ENCODE data around the gene GTF2IRD1. TPM values are rescaled to one million over a fixed set of nuclear protein-coding genes. Genes with fewer than 3 reads are reported as not detected.

GTF2IRD1 gene
- total RNA-seq, 1 experiment from 2014 or later: 9.9 TPM

- Histone ChIP-seq H3K27ac (peak overlapping the region; percentile 17; the same call in 1 of the 2 replicates), H3K9me3 (replicated peaks) (no peaks in the 10 kb centered on the region), H3K36me3 (peaks cover 9% of the 10 kb centered on the region), H3K27me3 (replicated peaks) (no peaks in the 10 kb centered on the region), H3K4me3 (no peak overlapping the region), H3K4me1 (replicated peaks) (peaks cover 10% of the 10 kb centered on the region)
- DNase-seq (ENCODE audit: low read depth in 1 of 2, low spot score in 2 of 2): no peak
These were observed 132.8 kb downstream of the GTF2IRD1 start for GRCh38 chr7:74586258-74587175.

GRCh38 chr7:74587435-74588126, 133.9 kb downstream of the GTF2IRD1 start:
- no peaks in the 10 kb centered on the region for H3K27me3 ChIP-seq (replicated peaks)
- H3K36me3 ChIP-seq: peaks cover 11% of the 10 kb centered on the region
- peaks cover 10% of the 10 kb centered on the region for H3K4me1 ChIP-seq (replicated peaks)
- DNase-seq (ENCODE audit: low read depth in 1 of 2, low spot score in 2 of 2): peak; percentile 68 to 90
- H3K9me3 ChIP-seq (replicated peaks): no peaks in the 10 kb centered on the region
- no peak overlapping the region for H3K27ac ChIP-seq
- no peak overlapping the region for H3K4me3 ChIP-seq

- Histone ChIP-seq H3K27me3 (replicated peaks) (no peaks in the 10 kb centered on the region), H3K27ac (no peak overlapping the region), H3K4me3 (no peak overlapping the region), H3K36me3 (peaks cover 29% of the 10 kb centered on the region), H3K4me1 (replicated peaks) (peaks cover 10% of the 10 kb centered on the region), H3K9me3 (replicated peaks) (no peaks in the 10 kb centered on the region)
- no peak for DNase-seq (ENCODE audit: low read depth in 1 of 2, low spot score in 2 of 2)
These were observed 137.1 kb downstream of the GTF2IRD1 start for GRCh38 chr7:74590813-74591212.

- no peak for DNase-seq (ENCODE audit: low read depth in 1 of 2, low spot score in 2 of 2)
- Histone ChIP-seq H3K4me3 (no peak overlapping the region), H3K27me3 (replicated peaks) (no peaks in the 10 kb centered on the region), H3K36me3 (peaks cover 39% of the 10 kb centered on the region), H3K4me1 (replicated peaks) (no peaks in the 10 kb centered on the region), H3K9me3 (replicated peaks) (no peaks in the 10 kb centered on the region), H3K27ac (no peak overlapping the region)
These were observed 144.9 kb downstream of the GTF2IRD1 start for GRCh38 chr7:74598558-74598957.

GRCh38 chr7:74599244-74599643, 145.5 kb downstream of the GTF2IRD1 start:
- Histone ChIP-seq H3K9me3 (replicated peaks) (no peaks in the 10 kb centered on the region), H3K36me3 (peaks cover 34% of the 10 kb centered on the region), H3K4me1 (replicated peaks) (no peaks in the 10 kb centered on the region), H3K4me3 (no peak overlapping the region), H3K27me3 (replicated peaks) (no peaks in the 10 kb centered on the region), H3K27ac (no peak overlapping the region)
- no peak for DNase-seq (ENCODE audit: low read depth in 1 of 2, low spot score in 2 of 2)

GRCh38 chr7:74604326-74605020, 150.8 kb downstream of the GTF2IRD1 start:
- Histone ChIP-seq H3K9me3 (replicated peaks) (no peaks in the 10 kb centered on the region), H3K27ac (no peak overlapping the region), H3K27me3 (replicated peaks) (no peaks in the 10 kb centered on the region), H3K36me3 (peaks cover 3% of the 10 kb centered on the region), H3K4me1 (replicated peaks) (peaks cover 10% of the 10 kb centered on the region), H3K4me3 (no peak overlapping the region)
- no peak for DNase-seq (ENCODE audit: low read depth in 1 of 2, low spot score in 2 of 2)

GRCh38 chr7:74606101-74606908, 152.6 kb downstream of the GTF2IRD1 start:
- H3K27ac ChIP-seq: no peak overlapping the region
- no peaks in the 10 kb centered on the region for H3K36me3 ChIP-seq
- peaks cover 10% of the 10 kb centered on the region for H3K4me1 ChIP-seq (replicated peaks)
- no peaks in the 10 kb centered on the region for H3K27me3 ChIP-seq (replicated peaks)
- H3K4me3 ChIP-seq: peak overlapping the region; percentile 20; the same call in 1 of the 2 replicates
- no peak for DNase-seq (ENCODE audit: low read depth in 1 of 2, low spot score in 2 of 2)
- no peaks in the 10 kb centered on the region for H3K9me3 ChIP-seq (replicated peaks)

GRCh38 chr7:74606909-74607510, 153.3 kb downstream of the GTF2IRD1 start:
- peaks cover 10% of the 10 kb centered on the region for H3K4me1 ChIP-seq (replicated peaks)
- H3K36me3 ChIP-seq: no peaks in the 10 kb centered on the region
- no peak overlapping the region; the same call in 1 of the 2 replicates for H3K4me3 ChIP-seq
- H3K27ac ChIP-seq: no peak overlapping the region
- no peak for DNase-seq (ENCODE audit: low read depth in 1 of 2, low spot score in 2 of 2)
- H3K27me3 ChIP-seq (replicated peaks): no peaks in the 10 kb centered on the region
- no peaks in the 10 kb centered on the region for H3K9me3 ChIP-seq (replicated peaks)

GRCh38 chr7:74612015-74612829, 158.5 kb downstream of the GTF2IRD1 start:
- DNase-seq (ENCODE audit: low read depth in 1 of 2, low spot score in 2 of 2): no peak

GRCh38 chr7:74615933-74616780, 162.5 kb downstream of the GTF2IRD1 start:
- Histone ChIP-seq H3K27ac (no peak overlapping the region), H3K27me3 (replicated peaks) (no peaks in the 10 kb centered on the region), H3K9me3 (replicated peaks) (no peaks in the 10 kb centered on the region), H3K36me3 (no peaks in the 10 kb centered on the region), H3K4me1 (replicated peaks) (peaks cover 5% of the 10 kb centered on the region; the same call in 1 of the 2 replicates), H3K4me3 (no peak overlapping the region)
- no peak for DNase-seq (ENCODE audit: low read depth in 1 of 2, low spot score in 2 of 2)

More at GRCh38 chr7:74612015-74612829, 158.5 kb downstream of the GTF2IRD1 start:
- H3K4me1 ChIP-seq (replicated peaks): peaks cover 5% of the 10 kb centered on the region; the same call in 1 of the 2 replicates
- no peaks in the 10 kb centered on the region for H3K9me3 ChIP-seq (replicated peaks)
- H3K27ac ChIP-seq: no peak overlapping the region
- no peaks in the 10 kb centered on the region for H3K36me3 ChIP-seq
- H3K4me3 ChIP-seq: no peak overlapping the region
- no peaks in the 10 kb centered on the region for H3K27me3 ChIP-seq (replicated peaks)

- no peaks in the 10 kb centered on the region for H3K36me3 ChIP-seq
- peaks cover 5% of the 10 kb centered on the region; the same call in 1 of the 2 replicates for H3K4me1 ChIP-seq (replicated peaks)
- H3K27ac ChIP-seq: no peak overlapping the region
- no peak overlapping the region for H3K4me3 ChIP-seq
- DNase-seq (ENCODE audit: low read depth in 1 of 2, low spot score in 2 of 2): no peak
- no peaks in the 10 kb centered on the region for H3K27me3 ChIP-seq (replicated peaks)
- no peaks in the 10 kb centered on the region for H3K9me3 ChIP-seq (replicated peaks)
These were observed 163.6 kb downstream of the GTF2IRD1 start for GRCh38 chr7:74617180-74617744.

All from SJSA1 (cell line).